GM12878 (cell line): Measurements from ENCODE around the gene OPCML. TPM values are rescaled to one million over a fixed set of nuclear protein-coding genes. Genes with fewer than 3 reads are reported as not detected.

Experiments used
- ATAC-seq: fragments of 200-7000 bp; cut with Tn5 transposase; 3 replicates; pipeline ENCODE4 v1.9.1; 2020; ENCODE audit warnings: mild to moderate bottlenecking, moderate library complexity
- BruUV-seq: library from RNA; stranded (reverse); fragments of 400-500 nt; replicated peaks from 2 replicates; lab custom pipeline; 2021; lab: Mats Ljungman, UMichigan
- CTCF ChIA-PET: fragments of 300-600 bp; sonication (Branson Sonifier 250); formaldehyde crosslinking; extraction: SDS; loops from one replicate; lab custom pipeline; 2021; ENCODE audit warnings: inconsistent platforms; lab: Yijun Ruan, JAX
- POLR2A ChIA-PET: fragments of 350-600 bp; formaldehyde crosslinking; extraction: SDS; loops from one replicate; lab custom pipeline; 2021; ENCODE audit warnings: inconsistent platforms; lab: Charles Lee
- RAD21 ChIA-PET: fragments of 300-600 bp; sonication (Branson Sonifier 250); formaldehyde crosslinking; loops from one replicate; lab custom pipeline; 2023; ENCODE audit warnings: antibody characterized with exemption; ENCODE audit not compliant: unreplicated experiment; lab: Charles Lee
- SMC1A ChIA-PET: fragments of 300-600 bp; sonication (Branson Sonifier 250); formaldehyde crosslinking; loops from one replicate; lab custom pipeline; 2023; ENCODE audit not compliant: unreplicated experiment, uncharacterized antibody; lab: Charles Lee
- DNase-seq: peaks from one replicate; pipeline ENCODE4 v3.0.0-alpha.2; 2011; ENCODE audit warnings: low read depth, low spot score
- FAIRE-seq: peaks from 3 replicates; lab custom pipeline; 2011; peaks lifted over from hg19 to GRCh38; lab: Jason Lieb, UNC
- H2AFZ ChIP-seq: 2 replicates; pipeline ENCODE4 v1.6.0; 2011; ENCODE audit warnings: low read depth, low read length, control low read depth; ENCODE audit not compliant: control insufficient read depth
- H3K27ac ChIP-seq: 2 replicates; pipeline ENCODE4 v1.5.1; 2011; ENCODE audit warnings: control low read depth; ENCODE audit not compliant: control insufficient read depth, insufficient read depth
- H3K27me3 ChIP-seq, 2 experiments: replicated peaks in 1 of 2; 2 replicates each; pipeline versions ENCODE4 v1.6.0 to v1.6.1; 2011; ENCODE audit warnings: low read length in 1 of 2; ENCODE audit not compliant: control insufficient read depth in 2 of 2, insufficient read depth in 2 of 2
- H3K36me3 ChIP-seq, 2 experiments: 2 replicates each; pipeline ENCODE4 v1.5.1; 2011; ENCODE audit warnings: low read length in 1 of 2; ENCODE audit not compliant: control insufficient read depth in 2 of 2, insufficient read depth in 2 of 2
- H3K4me1 ChIP-seq: 2 replicates; pipeline ENCODE4 v1.6.1; 2011; ENCODE audit warnings: mild to moderate bottlenecking, low read length, moderate library complexity, mixed read lengths; ENCODE audit not compliant: control insufficient read depth, insufficient read depth
- H3K4me2 ChIP-seq: 2 replicates; pipeline ENCODE4 v1.6.0; 2011; ENCODE audit warnings: control low read depth; ENCODE audit not compliant: control insufficient read depth, insufficient read depth
- H3K4me3 ChIP-seq: fragments of 200-600 bp; sonication (generic); 2 replicates; pipeline ENCODE4 v1.5.1; 2016
- H3K79me2 ChIP-seq: 2 replicates; pipeline ENCODE4 v1.6.0; 2011; ENCODE audit warnings: low read length; ENCODE audit not compliant: control insufficient read depth, insufficient read depth
- H3K9ac ChIP-seq: 2 replicates; pipeline ENCODE4 v1.8.0; 2011; ENCODE audit warnings: low read length, control low read depth, mixed read lengths; ENCODE audit not compliant: control insufficient read depth, insufficient read depth
- H3K9me3 ChIP-seq: replicated peaks from 3 replicates; pipeline ENCODE4 v1.5.1; 2011; ENCODE audit warnings: mild to moderate bottlenecking, low read length; ENCODE audit not compliant: control insufficient read depth, insufficient read depth
- H4K20me1 ChIP-seq: 2 replicates; pipeline ENCODE4 v1.6.0; 2011; ENCODE audit not compliant: control insufficient read depth, insufficient read depth
- BCLAF1 ChIP-seq: fragments of 450-650 bp; IDR thresholded peaks from 2 replicates; pipeline ENCODE4 v1.6.1; 2017; ENCODE audit warnings: antibody characterized with exemption, mild to moderate bottlenecking, moderate library complexity
- FOXM1 ChIP-seq: IDR thresholded peaks from 2 replicates; pipeline ENCODE4 v1.6.1; 2012; ENCODE audit warnings: low read depth, mild to moderate bottlenecking, inconsistent platforms, low read length, moderate library complexity
- GABPA ChIP-seq: IDR thresholded peaks from 2 replicates; pipeline ENCODE4 v1.6.1; 2014; ENCODE audit warnings: antibody characterized with exemption, low read depth, mild to moderate bottlenecking, inconsistent platforms
- MXI1 ChIP-seq: fragments of 150-350 bp; IDR thresholded peaks from 2 replicates; pipeline ENCODE4 v1.6.1; 2011; ENCODE audit warnings: low read depth, mild to moderate bottlenecking, inconsistent platforms, low read length, improper control_type of control experiment
- NR2C1 ChIP-seq: fragments of 450-650 bp; IDR thresholded peaks from 2 replicates; pipeline ENCODE4 v1.6.1; 2017; ENCODE audit warnings: antibody characterized with exemption, mild to moderate bottlenecking, moderate library complexity
- PAX5 ChIP-seq: IDR thresholded peaks from 2 replicates; pipeline ENCODE4 v1.6.1; 2011; ENCODE audit warnings: low read depth, low read length, borderline replicate concordance
- POLR2AphosphoS2 ChIP-seq: IDR thresholded peaks from 2 replicates; pipeline ENCODE4 v1.6.1; 2011; ENCODE audit warnings: low read depth, mild to moderate bottlenecking, low read length, improper control_type of control experiment, moderate library complexity
- RBBP5 ChIP-seq: fragments of 200-600 bp; sonication (generic); conservative IDR thresholded peaks from 2 replicates; pipeline ENCODE4 v1.6.1; 2016
- SREBF2 ChIP-seq: IDR thresholded peaks from 2 replicates; pipeline ENCODE4 v1.6.1; 2012; ENCODE audit warnings: mild to moderate bottlenecking, low read length
- USF1 ChIP-seq: IDR thresholded peaks from 2 replicates; pipeline ENCODE4 v1.6.1; 2011; ENCODE audit warnings: borderline replicate concordance, low read depth, mild to moderate bottlenecking, moderate library complexity, mixed read lengths, low read length; ENCODE audit not compliant: insufficient read depth; ENCODE audit errors: extremely low read length
- WGBS: methylation state at CpG from one replicate; pipeline ENCODE4 v1.1.6; 2016; ENCODE audit warnings: low lambda C conversion rate; ENCODE audit not compliant: insufficient replicate concordance, insufficient coverage; ENCODE audit errors: missing lambda C conversion rate; 5-methylcytosine and 5-hydroxymethylcytosine counted together
- in situ Hi-C: fragments of 300-500 bp; cut with MboI; formaldehyde crosslinking; loops from 9 replicates; pipeline ENCODE4 v1.14.3; 2018; ENCODE audit warnings: mixed read lengths
- intact Hi-C: fragments of 100-400 bp; cut with micrococcal nuclease; formaldehyde crosslinking; loops from one replicate; pipeline ENCODE4 v1.14.2; 2022; ENCODE audit not compliant: unreplicated experiment
- polyA plus RNA-seq, 11 experiments: library from polyadenylated mRNA; depleted of rRNA in 4 of 11; unstranded in 6 of 11; stranded (reverse) in 5 of 11; fragments of >200 nt; fragmentation: Nextera tagmentation in 4 of 11; fragmentation: Illumina TruSeq in 1 of 11; extraction: Ambion mirVana in 4 of 11; extraction: Trizol in 1 of 11; gene quantifications; 1 replicate in 1 of 11; 2 replicates in 10 of 11; pipeline versions ENCODE4 v1.2.1 to v1.2.3, GENCODE V29; 2011 to 2016; ENCODE audit warnings: inconsistent platforms in 2 of 11, missing spikeins in 2 of 11, low read depth in 1 of 11
- total RNA-seq, 4 experiments: library from RNA; depleted of rRNA in 3 of 4; stranded (reverse); fragments of >200 nt in 3 of 4; fragmentation: Illumina TruSeq in 1 of 4; extraction: Trizol in 1 of 4; gene quantifications; 2 replicates each; pipeline versions ENCODE4 v1.2.1 to v1.2.3, GENCODE V29; 2013 to 2021

OPCML gene
- total and polyA plus RNA-seq, 10 of the 15 experiments (the other 5 are each of a cell fraction or from before 2014, with no cell fraction given), result 0.84 TPM; not detected in 9

GRCh38 chr11:132639986-132640385 lies 892.3 kb downstream of the OPCML start:
- Histone ChIP-seq H3K4me3 (no peak overlapping the region), H4K20me1 (no peaks in the 10 kb centered on the region), H3K9me3 (no peaks in the 10 kb centered on the region), H3K4me2 (no peak overlapping the region), H3K4me1 (no peaks in the 10 kb centered on the region), H3K79me2 (no peaks in the 10 kb centered on the region), H2AFZ (no peak overlapping the region), H3K36me3 (no peaks in the 10 kb centered on the region), H3K27ac (no peak overlapping the region), H3K9ac (no peak overlapping the region), H3K27me3 (no peaks in the 10 kb centered on the region; a peak in 2 of 4 replicates)
- intact Hi-C loops (no loop called here), in situ Hi-C loops (no loop called here)
- SMC1A ChIA-PET, result no interaction called here
- POLR2A ChIA-PET, result no interaction called here
- ATAC-seq (no peak), DNase-seq (no peak), FAIRE-seq (no peak)
- BruUV-seq, result no TSS peak
- RAD21 ChIA-PET, result no interaction called here
- under 1% methylated on average over 6 of the region's 6 CpGs for WGBS
- TF ChIP-seq PAX5 (no peak), FOXM1 (no peak), BCLAF1 (no peak), USF1 (no peak), POLR2AphosphoS2 (no peak), RBBP5 (no peak), GABPA (no peak), MXI1 (no peak), SREBF2 (no peak), NR2C1 (no peak)
- CTCF ChIA-PET, result no interaction called here
